A673 (cell line): ENCODE results near the gene KRTAP3-2.

ENCODE experiments used
- EZH2 ChIP-seq: fragments of 200-600 bp; sonication (generic); IDR thresholded peaks from 2 replicates; pipeline ENCODE4 v1.6.1; 2017; ENCODE audit warnings: borderline replicate concordance, low read depth, mild to moderate bottlenecking, mixed read lengths, antibody characterized with exemption, low read length; ENCODE audit not compliant: poor library complexity, severe bottlenecking
- TF ChIP-seq, protein P1 (sequence below): fragments of 300-800, 200-600 bp; sonication (generic); conservative IDR thresholded peaks from 2 replicates; pipeline ENCODE4 v1.5.1; 2017; ENCODE audit warnings: low read depth, mild to moderate bottlenecking, antibody characterized with exemption, low read length, moderate library complexity, mixed read lengths

DNA sequence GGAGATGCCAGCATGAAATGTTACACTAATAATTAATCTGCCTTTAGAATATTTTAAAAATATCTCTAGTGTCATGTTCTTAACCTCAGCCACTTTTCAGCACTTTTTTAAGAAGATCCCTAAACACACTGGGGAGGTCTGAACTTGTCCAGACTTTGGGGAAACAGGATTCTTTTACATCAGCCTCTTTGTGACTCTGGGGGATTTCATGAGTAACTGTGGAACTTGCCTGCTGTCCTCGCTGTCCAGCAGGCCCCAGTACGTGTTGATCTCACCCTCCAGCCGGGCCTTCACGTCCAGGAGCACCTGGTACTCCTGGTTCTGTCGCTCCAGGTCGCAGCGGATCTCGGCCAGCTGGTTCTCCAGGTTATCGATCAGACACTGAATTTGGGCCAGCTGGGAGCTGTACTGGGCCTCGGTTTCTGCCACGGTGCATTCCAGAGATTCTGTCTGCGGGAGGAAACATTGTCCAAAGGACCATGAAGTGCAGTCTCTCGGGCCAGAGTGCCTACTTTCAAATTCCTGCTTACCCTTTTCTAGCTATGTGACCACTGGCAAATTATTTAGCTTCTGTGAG, 21.0 kb downstream of the KRTAP3-2 start:
- TF ChIP-seq, protein P1, sequence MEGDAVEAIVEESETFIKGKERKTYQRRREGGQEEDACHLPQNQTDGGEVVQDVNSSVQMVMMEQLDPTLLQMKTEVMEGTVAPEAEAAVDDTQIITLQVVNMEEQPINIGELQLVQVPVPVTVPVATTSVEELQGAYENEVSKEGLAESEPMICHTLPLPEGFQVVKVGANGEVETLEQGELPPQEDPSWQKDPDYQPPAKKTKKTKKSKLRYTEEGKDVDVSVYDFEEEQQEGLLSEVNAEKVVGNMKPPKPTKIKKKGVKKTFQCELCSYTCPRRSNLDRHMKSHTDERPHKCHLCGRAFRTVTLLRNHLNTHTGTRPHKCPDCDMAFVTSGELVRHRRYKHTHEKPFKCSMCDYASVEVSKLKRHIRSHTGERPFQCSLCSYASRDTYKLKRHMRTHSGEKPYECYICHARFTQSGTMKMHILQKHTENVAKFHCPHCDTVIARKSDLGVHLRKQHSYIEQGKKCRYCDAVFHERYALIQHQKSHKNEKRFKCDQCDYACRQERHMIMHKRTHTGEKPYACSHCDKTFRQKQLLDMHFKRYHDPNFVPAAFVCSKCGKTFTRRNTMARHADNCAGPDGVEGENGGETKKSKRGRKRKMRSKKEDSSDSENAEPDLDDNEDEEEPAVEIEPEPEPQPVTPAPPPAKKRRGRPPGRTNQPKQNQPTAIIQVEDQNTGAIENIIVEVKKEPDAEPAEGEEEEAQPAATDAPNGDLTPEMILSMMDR, result no peak
- TF ChIP-seq EZH2, result no peak
